ENCODE results near the gene MTHFD1L.

Gene MTHFD1L

GRCh38 chr6:151015101-151015700, 149.7 kb downstream of the MTHFD1L start:
- Histone ChIP-seq H3K27ac (no peak overlapping the region), H3K4me3 (ENCODE audit: low read depth, low read length) (no peak overlapping the region), H3K9me3 (ENCODE audit: severe bottlenecking) (no peaks in the 10 kb centered on the region), H3K27me3 (ENCODE audit: insufficient read depth, low read depth, severe bottlenecking) (no peaks in the 10 kb centered on the region), H3K36me3 (peaks cover 7% of the 10 kb centered on the region)
- no peak for DNase-seq
- TF ChIP-seq, protein P1, sequence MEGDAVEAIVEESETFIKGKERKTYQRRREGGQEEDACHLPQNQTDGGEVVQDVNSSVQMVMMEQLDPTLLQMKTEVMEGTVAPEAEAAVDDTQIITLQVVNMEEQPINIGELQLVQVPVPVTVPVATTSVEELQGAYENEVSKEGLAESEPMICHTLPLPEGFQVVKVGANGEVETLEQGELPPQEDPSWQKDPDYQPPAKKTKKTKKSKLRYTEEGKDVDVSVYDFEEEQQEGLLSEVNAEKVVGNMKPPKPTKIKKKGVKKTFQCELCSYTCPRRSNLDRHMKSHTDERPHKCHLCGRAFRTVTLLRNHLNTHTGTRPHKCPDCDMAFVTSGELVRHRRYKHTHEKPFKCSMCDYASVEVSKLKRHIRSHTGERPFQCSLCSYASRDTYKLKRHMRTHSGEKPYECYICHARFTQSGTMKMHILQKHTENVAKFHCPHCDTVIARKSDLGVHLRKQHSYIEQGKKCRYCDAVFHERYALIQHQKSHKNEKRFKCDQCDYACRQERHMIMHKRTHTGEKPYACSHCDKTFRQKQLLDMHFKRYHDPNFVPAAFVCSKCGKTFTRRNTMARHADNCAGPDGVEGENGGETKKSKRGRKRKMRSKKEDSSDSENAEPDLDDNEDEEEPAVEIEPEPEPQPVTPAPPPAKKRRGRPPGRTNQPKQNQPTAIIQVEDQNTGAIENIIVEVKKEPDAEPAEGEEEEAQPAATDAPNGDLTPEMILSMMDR (IDR thresholded peaks at IDR 0.05; ENCODE audit: low read depth, low read length), result no peak

DNA sequence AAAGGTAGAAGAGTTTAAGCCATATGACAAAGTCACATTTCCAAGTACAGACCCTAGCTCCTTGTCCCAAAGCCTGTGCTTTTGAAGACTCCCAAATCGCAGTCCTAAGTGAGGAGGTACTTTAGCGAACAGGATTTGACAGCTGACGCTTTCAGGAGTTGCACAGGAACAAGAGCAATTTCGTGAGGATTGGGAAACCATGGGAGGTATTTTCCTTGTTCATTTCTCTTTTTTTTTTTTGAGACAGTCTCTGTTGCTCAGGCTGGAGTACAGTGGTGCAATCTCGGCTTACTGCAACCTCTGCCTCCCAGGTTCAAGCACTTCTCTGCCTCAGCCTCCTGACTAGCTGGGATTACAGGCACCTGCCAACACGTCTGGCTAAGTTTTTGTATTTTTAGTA, 150.6 kb downstream of the MTHFD1L start:
- no peaks in the 10 kb centered on the region for H3K27me3 ChIP-seq (ENCODE audit: insufficient read depth, low read depth, severe bottlenecking)
- H3K4me3 ChIP-seq (ENCODE audit: low read depth, low read length), result no peak overlapping the region
- H3K36me3 ChIP-seq, result peaks cover 7% of the 10 kb centered on the region
- DNase-seq, result no peak
- TF ChIP-seq, protein P1 (IDR thresholded peaks at IDR 0.05; ENCODE audit: low read depth, low read length), result no peak
- H3K27ac ChIP-seq, result no peak overlapping the region
- no peaks in the 10 kb centered on the region for H3K9me3 ChIP-seq (ENCODE audit: severe bottlenecking)

DNA sequence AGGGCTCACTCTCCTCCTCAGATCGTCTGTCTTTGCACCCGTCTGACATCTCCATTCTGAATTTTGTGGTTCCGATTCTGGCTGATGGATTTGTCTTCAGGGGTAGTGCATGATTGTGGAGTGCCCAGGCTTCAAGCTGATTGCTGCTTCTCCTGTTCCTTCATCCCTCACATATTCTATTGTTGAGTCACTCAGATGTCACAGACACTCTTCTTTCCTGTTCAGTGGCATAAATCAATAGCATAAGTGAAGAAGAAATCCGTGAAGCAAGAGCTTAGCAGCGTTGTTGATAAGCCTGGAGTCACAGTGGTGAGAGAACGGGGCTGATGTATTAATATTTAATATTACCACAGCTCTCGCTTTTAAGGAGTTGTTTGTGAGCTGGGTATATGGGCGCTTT, 152.5 kb downstream of the MTHFD1L start:
- TF ChIP-seq, protein P1 (IDR thresholded peaks at IDR 0.05; ENCODE audit: low read depth, low read length), result no peak
- H3K4me3 ChIP-seq (ENCODE audit: low read depth, low read length), result no peak overlapping the region
- peaks cover 7% of the 10 kb centered on the region for H3K36me3 ChIP-seq
- DNase-seq, result no peak
- H3K9me3 ChIP-seq (ENCODE audit: severe bottlenecking), result no peaks in the 10 kb centered on the region
- H3K27me3 ChIP-seq (ENCODE audit: insufficient read depth, low read depth, severe bottlenecking), result no peaks in the 10 kb centered on the region
- H3K27ac ChIP-seq, result no peak overlapping the region

DNA sequence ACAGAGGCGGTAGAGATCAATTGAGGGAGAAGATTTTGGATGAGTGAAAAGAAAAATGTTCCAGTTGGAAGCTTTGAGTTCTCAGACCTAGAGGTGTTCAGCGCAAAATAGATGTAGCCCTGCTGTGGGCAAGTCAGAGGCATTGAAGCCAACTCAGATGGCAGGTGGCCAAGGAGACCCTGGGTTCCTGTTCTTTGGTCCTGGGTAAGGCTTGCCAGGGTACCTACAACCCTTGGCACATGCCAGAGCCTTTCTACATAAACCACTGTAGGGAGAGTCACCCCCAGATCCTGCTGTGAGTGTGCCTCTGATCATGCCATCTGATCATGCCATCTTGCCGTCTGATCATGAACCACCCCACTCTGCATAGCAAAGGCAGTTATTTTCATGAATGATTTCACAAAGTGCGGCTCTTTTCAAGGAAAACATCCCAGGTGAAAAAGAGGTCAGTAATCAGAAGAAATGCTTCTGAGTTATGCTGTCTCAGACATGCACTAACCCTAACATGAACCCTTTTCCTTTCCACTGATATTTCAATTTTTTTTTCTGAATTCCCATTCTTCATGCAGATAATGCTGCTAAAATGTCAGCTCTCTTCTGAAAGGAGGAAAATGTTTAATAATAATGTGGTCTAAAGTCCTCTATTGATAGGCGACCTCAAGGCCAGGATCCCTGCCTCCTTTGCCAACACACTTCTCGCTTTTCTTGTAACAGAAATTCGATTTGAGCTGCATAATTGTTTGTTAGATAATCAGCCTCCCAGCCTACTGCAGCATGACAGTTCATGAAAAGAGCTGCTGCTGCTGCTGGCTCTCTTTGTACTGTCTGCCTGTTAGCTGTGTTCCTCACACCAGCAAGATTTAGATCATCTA, 153.6 kb downstream of the MTHFD1L start:
- Histone ChIP-seq H3K9me3 (ENCODE audit: severe bottlenecking) (no peaks in the 10 kb centered on the region), H3K4me3 (ENCODE audit: low read depth, low read length) (no peak overlapping the region), H3K27ac (no peak overlapping the region), H3K36me3 (peaks cover 7% of the 10 kb centered on the region), H3K27me3 (ENCODE audit: insufficient read depth, low read depth, severe bottlenecking) (no peaks in the 10 kb centered on the region)
- TF ChIP-seq, protein P1 (IDR thresholded peaks at IDR 0.05; ENCODE audit: low read depth, low read length), result no peak
- DNase-seq, result no peak

- no peak overlapping the region for H3K4me3 ChIP-seq (ENCODE audit: low read depth, low read length)
- no peaks in the 10 kb centered on the region for H3K27me3 ChIP-seq (ENCODE audit: insufficient read depth, low read depth, severe bottlenecking)
- no peak overlapping the region for H3K27ac ChIP-seq
- peaks cover 2% of the 10 kb centered on the region; the same call in 1 of the 2 replicates for H3K36me3 ChIP-seq
- no peak for DNase-seq
- TF ChIP-seq, protein P1 (IDR thresholded peaks at IDR 0.05; ENCODE audit: low read depth, low read length), result no peak
- H3K9me3 ChIP-seq (ENCODE audit: severe bottlenecking), result no peaks in the 10 kb centered on the region
Measured at GRCh38 chr6:151021896-151022295, 156.4 kb downstream of the MTHFD1L start.

All from WERI-Rb-1 (cell line).